Keratinocyte (primary cell): ENCODE results near the gene DUSP11. TPM values are rescaled to one million over a fixed set of nuclear protein-coding genes. Genes with fewer than 3 reads are reported as not detected.

ENCODE experiments used
- DNase-seq: peaks from one replicate; pipeline ENCODE4 v3.0.0-alpha.2; 2011; ENCODE audit warnings: low read depth, missing footprints, low spot score
- FAIRE-seq: peaks from 2 replicates; lab custom pipeline; 2011; peaks lifted over from hg19 to GRCh38; lab: Jason Lieb, UNC
- H2AFZ ChIP-seq: 2 replicates; pipeline ENCODE4 v1.6.0; 2012; ENCODE audit warnings: low read length, control low read depth, inconsistent platforms; ENCODE audit not compliant: control insufficient read depth
- H3K27ac ChIP-seq: 2 replicates; pipeline ENCODE4 v1.5.1; 2011; ENCODE audit warnings: low read length; ENCODE audit not compliant: control insufficient read depth, insufficient read depth
- H3K27me3 ChIP-seq: 3 replicates; pipeline ENCODE4 v1.6.0; 2011; ENCODE audit warnings: low read length; ENCODE audit not compliant: control insufficient read depth, insufficient read depth; ENCODE audit errors: extremely low read depth
- H3K36me3 ChIP-seq, 2 experiments: 2 replicates in 1 of 2; 3 replicates in 1 of 2; pipeline ENCODE4 v1.5.1; 2011; ENCODE audit warnings: low read length in 2 of 2, mild to moderate bottlenecking in 1 of 2; ENCODE audit not compliant: control insufficient read depth in 2 of 2, insufficient read depth in 2 of 2; ENCODE audit errors: extremely low read depth in 1 of 2
- H3K4me1 ChIP-seq: 3 replicates; pipeline ENCODE4 v1.5.1; 2011; ENCODE audit warnings: low read length; ENCODE audit not compliant: control insufficient read depth, insufficient read depth; ENCODE audit errors: extremely low read depth
- H3K4me2 ChIP-seq: 3 replicates; pipeline ENCODE4 v1.6.0; 2011; ENCODE audit warnings: low read depth, low read length; ENCODE audit not compliant: control insufficient read depth, insufficient read depth; ENCODE audit errors: extremely low read depth
- H3K4me3 ChIP-seq, 3 experiments: fragments of 200-600 bp in 1 of 3; sonication (generic) in 1 of 3; 2 replicates in 2 of 3; 3 replicates in 1 of 3; pipeline ENCODE4 v1.5.1; 2011 to 2016; ENCODE audit warnings: low read length in 3 of 3, mild to moderate bottlenecking in 3 of 3, control low read depth in 2 of 3, inconsistent platforms in 1 of 3, low read depth in 1 of 3, mixed read lengths in 1 of 3, mixed run types in 1 of 3, moderate library complexity in 1 of 3; ENCODE audit not compliant: control insufficient read depth in 2 of 3, insufficient read depth in 2 of 3; ENCODE audit errors: extremely low read depth in 1 of 3
- H3K79me2 ChIP-seq: 2 replicates; pipeline ENCODE4 v1.6.0; 2012; ENCODE audit warnings: low read length; ENCODE audit not compliant: control insufficient read depth, insufficient read depth
- H3K9ac ChIP-seq: 3 replicates; pipeline ENCODE4 v1.6.0; 2011; ENCODE audit warnings: low read length; ENCODE audit not compliant: control insufficient read depth, insufficient read depth; ENCODE audit errors: extremely low read depth
- H3K9me1 ChIP-seq: 3 replicates; pipeline ENCODE4 v1.6.0; 2011; ENCODE audit warnings: low read length; ENCODE audit not compliant: control insufficient read depth, insufficient read depth; ENCODE audit errors: extremely low read depth
- H3K9me3 ChIP-seq: 2 replicates; pipeline ENCODE4 v1.5.1; 2012; ENCODE audit warnings: low read depth, low read length; ENCODE audit not compliant: control insufficient read depth
- H4K20me1 ChIP-seq: 3 replicates; pipeline ENCODE4 v1.6.0; 2011; ENCODE audit warnings: low read length; ENCODE audit not compliant: control insufficient read depth, insufficient read depth; ENCODE audit errors: extremely low read depth
- EZH2 ChIP-seq: IDR thresholded peaks from one replicate; pipeline ENCODE4 v1.6.1; 2012; ENCODE audit warnings: inconsistent platforms, mild to moderate bottlenecking, low read length, moderate library complexity
- dilution Hi-C: fragments of 300-500 bp; cut with MboI; formaldehyde crosslinking; loops from one replicate; pipeline ENCODE4 v1.7.0; 2020; ENCODE audit warnings: low sequenced_read_pairs; ENCODE audit not compliant: extremely low pct_ligation_motif_present
- polyA plus RNA-seq, 5 experiments: library from polyadenylated mRNA; depleted of rRNA in 3 of 5; stranded (reverse) in 3 of 5; stranded (forward) in 1 of 5; unstranded in 1 of 5; fragments of >200 nt; gene quantifications; 1 replicate in 1 of 5; 2 replicates in 3 of 5; 3 replicates in 1 of 5; pipeline versions ENCODE4 v1.2.1 to v1.2.3, GENCODE V29; 2011 to 2012; ENCODE audit warnings: missing spikeins in 2 of 5, low read depth in 1 of 5, low replicate concordance in 1 of 5
- TF ChIP-seq, protein P1 (sequence below), 3 experiments: IDR thresholded peaks in 1 of 3; conservative IDR thresholded peaks in 1 of 3; optimal IDR thresholded peaks in 1 of 3; 2 replicates in 2 of 3; 3 replicates in 1 of 3; pipeline versions ENCODE3 to v1.5.1; 2011; ENCODE audit warnings: low read length in 3 of 3, mild to moderate bottlenecking in 3 of 3, moderate library complexity in 2 of 3, control low read depth in 1 of 3, inconsistent platforms in 1 of 3; ENCODE audit not compliant: insufficient read depth in 2 of 3; ENCODE audit errors: extremely low read depth in 1 of 3

The DUSP11 gene
- polyA plus RNA-seq, 1 donor (not counting 4 experiments of a cell fraction or from before 2014, with no cell fraction given), result 83.7 TPM

DNA sequence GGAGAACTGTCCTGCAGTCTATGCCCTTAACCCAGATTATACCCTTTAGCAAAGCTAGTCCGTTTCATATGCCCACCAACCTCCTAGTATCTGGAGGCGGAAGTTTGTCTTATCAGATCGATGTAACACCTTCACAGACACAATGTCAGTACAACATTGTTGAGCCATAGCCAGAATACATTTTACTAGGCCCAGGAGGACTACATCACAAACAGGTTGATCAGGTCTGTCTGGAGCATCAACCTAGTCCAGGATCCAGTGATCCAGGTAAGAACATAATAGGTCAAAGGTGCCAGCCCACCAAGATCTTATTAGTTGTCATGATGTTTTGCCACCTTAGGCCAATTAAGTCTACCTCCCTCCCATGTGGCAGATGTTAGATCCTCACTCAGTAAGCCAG, 40.8 kb downstream of the DUSP11 start:
- no peak overlapping the region for H3K27ac ChIP-seq
- H3K9me3 ChIP-seq, result no peaks in the 10 kb centered on the region
- H3K4me1 ChIP-seq, result peaks cover 12% of the 10 kb centered on the region
- H3K9ac ChIP-seq, result no peak overlapping the region
- H3K4me3 ChIP-seq, result no peak overlapping the region
- peaks cover 21% of the 10 kb centered on the region for H3K79me2 ChIP-seq
- no peaks in the 10 kb centered on the region for H3K27me3 ChIP-seq
- DNase-seq (no peak), FAIRE-seq (no peak)
- TF ChIP-seq EZH2, result no peak
- TF ChIP-seq, protein P1, sequence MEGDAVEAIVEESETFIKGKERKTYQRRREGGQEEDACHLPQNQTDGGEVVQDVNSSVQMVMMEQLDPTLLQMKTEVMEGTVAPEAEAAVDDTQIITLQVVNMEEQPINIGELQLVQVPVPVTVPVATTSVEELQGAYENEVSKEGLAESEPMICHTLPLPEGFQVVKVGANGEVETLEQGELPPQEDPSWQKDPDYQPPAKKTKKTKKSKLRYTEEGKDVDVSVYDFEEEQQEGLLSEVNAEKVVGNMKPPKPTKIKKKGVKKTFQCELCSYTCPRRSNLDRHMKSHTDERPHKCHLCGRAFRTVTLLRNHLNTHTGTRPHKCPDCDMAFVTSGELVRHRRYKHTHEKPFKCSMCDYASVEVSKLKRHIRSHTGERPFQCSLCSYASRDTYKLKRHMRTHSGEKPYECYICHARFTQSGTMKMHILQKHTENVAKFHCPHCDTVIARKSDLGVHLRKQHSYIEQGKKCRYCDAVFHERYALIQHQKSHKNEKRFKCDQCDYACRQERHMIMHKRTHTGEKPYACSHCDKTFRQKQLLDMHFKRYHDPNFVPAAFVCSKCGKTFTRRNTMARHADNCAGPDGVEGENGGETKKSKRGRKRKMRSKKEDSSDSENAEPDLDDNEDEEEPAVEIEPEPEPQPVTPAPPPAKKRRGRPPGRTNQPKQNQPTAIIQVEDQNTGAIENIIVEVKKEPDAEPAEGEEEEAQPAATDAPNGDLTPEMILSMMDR (optimal IDR thresholded peaks at IDR 0.05 in 1 of 3, IDR thresholded peaks at IDR 0.05 in 1 of 3, conservative IDR thresholded peaks at IDR 0.05 in 1 of 3; ENCODE audit: extremely low read depth in 1 of 3, insufficient read depth in 2 of 3, low read length in 3 of 3), result no peak
- no peaks in the 10 kb centered on the region for H3K9me1 ChIP-seq
- no peaks in the 10 kb centered on the region for H4K20me1 ChIP-seq
- H3K4me2 ChIP-seq, result no peak overlapping the region
- dilution Hi-C loops, result no loop called here
- H3K36me3 ChIP-seq, result peaks cover 3 to 8% of the 10 kb centered on the region in 2 experiments
- no peak overlapping the region for H2AFZ ChIP-seq

DNA sequence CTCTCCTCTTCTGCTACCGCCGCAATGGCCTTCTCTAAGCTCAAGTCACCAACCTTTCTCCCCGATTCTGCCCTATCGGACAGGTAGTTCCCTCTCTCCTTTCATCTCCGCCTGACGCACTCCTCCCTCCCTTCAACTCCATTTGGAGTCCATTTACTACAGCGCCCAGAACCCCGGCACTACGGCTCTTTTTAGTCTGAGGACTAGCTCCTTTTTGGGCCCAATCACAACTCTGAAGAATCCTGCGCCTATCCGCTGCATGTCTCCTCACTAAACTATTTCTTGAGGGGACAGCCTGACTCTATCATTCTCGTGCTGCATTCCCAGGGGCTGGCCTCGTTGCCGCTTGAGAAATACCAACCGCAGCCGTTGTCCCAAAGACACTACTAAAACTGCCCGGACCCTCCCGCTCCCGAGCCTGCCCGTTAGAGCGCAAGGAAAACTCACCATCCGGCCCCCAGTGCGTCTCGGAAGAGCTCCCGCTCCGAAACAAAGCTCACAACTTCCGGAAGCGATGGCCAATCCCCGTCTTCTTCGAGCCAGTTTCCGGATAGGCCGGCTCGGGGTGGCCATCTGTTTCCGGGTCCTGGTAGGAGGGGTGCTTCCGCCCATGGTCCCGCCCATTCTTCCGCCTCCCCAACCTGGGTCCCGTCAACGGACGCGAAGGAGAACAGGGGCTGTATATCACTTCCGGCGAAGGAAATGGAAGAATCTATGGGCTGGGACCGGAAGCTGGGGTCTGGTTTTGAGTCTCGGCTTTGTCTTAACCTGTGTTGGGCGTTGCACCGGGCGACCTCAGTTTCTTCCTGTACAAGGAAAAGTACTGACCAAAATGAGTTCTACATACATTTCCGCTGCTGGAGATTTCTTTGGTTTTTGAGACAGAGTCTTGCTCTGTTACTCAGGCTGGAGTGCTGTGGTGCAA, 42.8 kb downstream of the DUSP11 start, which contains the start of gene TPRKB:
TSS of gene TPRKB (minus strand) at position 491 of the 925 bp plus-strand sequence. CDS start 2,776 bp downstream, outside the sequence.
- H3K27me3 ChIP-seq, result no peaks in the 10 kb centered on the region
- H3K27ac ChIP-seq, result peak within 1 kb of the TSS; percentile 79
- DNase-seq (peak; percentile 65), FAIRE-seq (peak; percentile 71)
- peak within 1 kb of the TSS; percentile 89 to 99 (median 94) for H3K4me3 ChIP-seq
- H4K20me1 ChIP-seq, result no peaks in the 10 kb centered on the region
- H3K4me2 ChIP-seq, result peak within 1 kb of the TSS; percentile 100
- H3K9me1 ChIP-seq, result no peaks in the 10 kb centered on the region
- dilution Hi-C loops, result no loop called here
- no peak for TF ChIP-seq EZH2
- TF ChIP-seq, protein P1 (optimal IDR thresholded peaks at IDR 0.05 in 1 of 3, IDR thresholded peaks at IDR 0.05 in 1 of 3, conservative IDR thresholded peaks at IDR 0.05 in 1 of 3; ENCODE audit: extremely low read depth in 1 of 3, insufficient read depth in 2 of 3, low read length in 3 of 3), result no peak
- peaks cover 7 to 14% of the 10 kb centered on the region in 2 experiments for H3K36me3 ChIP-seq
- peak within 1 kb of the TSS; percentile 96 for H2AFZ ChIP-seq
- H3K9ac ChIP-seq, result peak within 1 kb of the TSS; percentile 93
- H3K79me2 ChIP-seq, result peaks cover 21% of the 10 kb centered on the region
- H3K9me3 ChIP-seq, result no peaks in the 10 kb centered on the region
- H3K4me1 ChIP-seq, result peaks cover 12% of the 10 kb centered on the region
